HepG2 (cell line): ENCODE data around the gene PODXL2. TPM values are rescaled to one million over a fixed set of nuclear protein-coding genes. Genes with fewer than 3 reads are reported as not detected.
A peak's percentile ranks its signal among the peaks of the same experiment; 100 is the strongest.

Experiments
- ATAC-seq: fragments of 200-7000 bp; cut with Tn5 transposase; 3 replicates; pipeline ENCODE4 v1.9.1; 2020; ENCODE audit warnings: mild to moderate bottlenecking, moderate library complexity
- BruUV-seq: library from RNA; stranded (reverse); fragments of 400-500 nt; replicated peaks from 2 replicates; lab custom pipeline; 2021; lab: Mats Ljungman, UMichigan
- CTCF ChIA-PET: fragments of 300-600 bp; formaldehyde crosslinking; extraction: SDS; loops from one replicate; lab custom pipeline; 2021; ENCODE audit warnings: low total read pairs, inconsistent platforms, low intra/inter-chr PET ratio; lab: Yijun Ruan, JAX
- POLR2A ChIA-PET: fragments of 350-600 bp; sonication (Branson Sonifier 250); formaldehyde crosslinking; loops from one replicate; lab custom pipeline; 2020; ENCODE audit warnings: antibody characterized with exemption, inconsistent platforms; lab: Yijun Ruan, JAX
- DNase-seq: peaks from one replicate; pipeline ENCODE4 v3.0.0-alpha.2; 2015; ENCODE audit warnings: low spot score
- FAIRE-seq: peaks from 3 replicates; lab custom pipeline; 2011; peaks lifted over from hg19 to GRCh38; lab: Jason Lieb, UNC
- H2AFZ ChIP-seq: one replicate; pipeline ENCODE4 v1.6.1; 2011; ENCODE audit warnings: low read length, inconsistent platforms
- H3K27ac ChIP-seq: fragments of 300-600 bp; 3 replicates; pipeline ENCODE4 v1.8.0; 2011; ENCODE audit warnings: mixed run types, mild to moderate bottlenecking, mixed read lengths, low read length, inconsistent platforms; ENCODE audit not compliant: insufficient read depth; ENCODE audit errors: extremely low read length
- H3K27me3 ChIP-seq, 2 experiments: fragments of 200-600 bp in 1 of 2; 2 replicates in 1 of 2; 3 replicates in 1 of 2; pipeline versions ENCODE4 v1.6.0 to v1.8.0; 2011; ENCODE audit warnings: low read length in 2 of 2, mild to moderate bottlenecking in 2 of 2, moderate library complexity in 2 of 2, inconsistent platforms in 1 of 2; ENCODE audit not compliant: insufficient read depth in 2 of 2, control insufficient read depth in 1 of 2
- H3K36me3 ChIP-seq, 2 experiments: fragments of 200-600 bp in 1 of 2; replicated peaks in 1 of 2; 2 replicates in 1 of 2; 3 replicates in 1 of 2; pipeline versions ENCODE4 v1.5.1 to v1.8.0; 2011; ENCODE audit warnings: low read length in 2 of 2, inconsistent platforms in 1 of 2; ENCODE audit not compliant: insufficient read depth in 2 of 2, control insufficient read depth in 1 of 2
- H3K4me1 ChIP-seq: 2 replicates; pipeline ENCODE4 v1.5.1; 2012; ENCODE audit warnings: low read length, inconsistent platforms; ENCODE audit not compliant: insufficient read depth
- H3K4me2 ChIP-seq: 2 replicates; pipeline ENCODE4 v1.6.0; 2011; ENCODE audit warnings: low read depth, low read length, inconsistent platforms
- H3K4me3 ChIP-seq, 3 experiments: fragments of 200-600 bp in 1 of 3; sonication (generic), shearing (Covaris generic) in 1 of 3; replicated peaks in 1 of 3; 2 replicates each; pipeline ENCODE4 v1.5.1; 2011 to 2016; ENCODE audit warnings: low read length in 3 of 3, inconsistent platforms in 2 of 3, low read depth in 2 of 3, mild to moderate bottlenecking in 2 of 3, control low read depth in 1 of 3, mixed read lengths in 1 of 3; ENCODE audit not compliant: insufficient read depth in 1 of 3
- H3K79me2 ChIP-seq: one replicate; pipeline ENCODE4 v1.6.1; 2011; ENCODE audit warnings: low read length, inconsistent platforms; ENCODE audit not compliant: insufficient read depth
- H3K9ac ChIP-seq: 2 replicates; pipeline ENCODE4 v1.6.0; 2011; ENCODE audit warnings: mild to moderate bottlenecking, low read depth, low read length, inconsistent platforms; ENCODE audit not compliant: insufficient read depth
- H3K9me3 ChIP-seq: 2 replicates; pipeline ENCODE4 v1.5.1; 2012; ENCODE audit warnings: mild to moderate bottlenecking, low read length
- H4K20me1 ChIP-seq: 2 replicates; pipeline ENCODE4 v1.6.0; 2011; ENCODE audit warnings: inconsistent platforms, mild to moderate bottlenecking, low read length, moderate library complexity; ENCODE audit not compliant: insufficient read depth
- ADNP ChIP-seq: sonication (generic); formaldehyde crosslinking; IDR thresholded peaks from 2 replicates; pipeline ENCODE4 v1.4.0; 2020; ENCODE audit warnings: missing genetic modification reagents
- HDAC2 ChIP-seq: sonication (generic); formaldehyde crosslinking; IDR thresholded peaks from 2 replicates; pipeline ENCODE4 v1.4.0; 2020; ENCODE audit warnings: missing genetic modification reagents
- MYC ChIP-seq: sonication (generic); formaldehyde crosslinking; IDR thresholded peaks from 2 replicates; pipeline ENCODE4 v1.9.0; 2021; ENCODE audit warnings: missing genetic modification reagents, borderline replicate concordance
- ZMYM3 ChIP-seq: sonication (generic); formaldehyde crosslinking; IDR thresholded peaks from 2 replicates; pipeline ENCODE4 v1.5.1; 2020; ENCODE audit warnings: mild to moderate bottlenecking, missing genetic modification reagents
- ZNF512 ChIP-seq: sonication (generic); formaldehyde crosslinking; IDR thresholded peaks from 2 replicates; pipeline ENCODE4 v1.4.0; 2020; ENCODE audit warnings: mild to moderate bottlenecking, missing genetic modification reagents
- ZNF556 ChIP-seq: sonication (generic); formaldehyde crosslinking; IDR thresholded peaks from 2 replicates; pipeline ENCODE4 v1.4.0; 2020; ENCODE audit warnings: mild to moderate bottlenecking, missing genetic modification reagents, borderline replicate concordance
- ZNF766 ChIP-seq: sonication (generic); formaldehyde crosslinking; IDR thresholded peaks from 2 replicates; pipeline ENCODE4 v1.5.0; 2020; ENCODE audit warnings: missing genetic modification reagents, borderline replicate concordance
- WGBS: methylation state at CpG from one replicate; pipeline ENCODE4 v1.1.6; 2017; ENCODE audit warnings: low lambda C conversion rate; 5-methylcytosine and 5-hydroxymethylcytosine counted together
- in situ Hi-C: cut with HindIII; loops from 2 replicates; pipeline ENCODE4 v1.10.0; 2017; ENCODE audit warnings: low pct_unique_long_range_greater_than_20kb; ENCODE audit not compliant: extremely low pct_ligation_motif_present
- intact Hi-C: fragments of 100-400 bp; cut with micrococcal nuclease; formaldehyde crosslinking; loops from one replicate; pipeline ENCODE4 v1.10.0; 2022; ENCODE audit not compliant: unreplicated experiment
- polyA plus RNA-seq, 8 experiments: library from polyadenylated mRNA; depleted of rRNA in 3 of 8; stranded (reverse) in 7 of 8; unstranded in 1 of 8; fragments of >200 nt; fragmentation: Illumina TruSeq in 4 of 8; extraction: Trizol in 4 of 8; gene quantifications; 2 replicates each; pipeline versions ENCODE4 v1.2.1 to v1.2.3, GENCODE V29; 2011 to 2016; ENCODE audit warnings: low read depth in 4 of 8, missing spikeins in 1 of 8, mixed read lengths in 1 of 8; ENCODE audit not compliant: insufficient read depth in 1 of 8
- total RNA-seq, 5 experiments: library from RNA; depleted of rRNA; stranded (reverse); fragments of >200 nt; fragmentation: Illumina TruSeq; extraction: Trizol; gene quantifications; 2 replicates each; pipeline ENCODE4 v1.2.3, GENCODE V29; 2016; ENCODE audit warnings: low read depth in 1 of 5
- TF ChIP-seq, protein P1 (sequence below): sonication (generic); formaldehyde crosslinking; IDR thresholded peaks from 2 replicates; pipeline ENCODE4 v1.4.0; 2020; ENCODE audit warnings: missing genetic modification reagents

Gene PODXL2
- total and polyA plus RNA-seq, 2 of the 13 experiments (the other 11 are each of a cell fraction or from before 2014, with no cell fraction given): 20.4 to 25.1 TPM

- ATAC-seq (no peak), FAIRE-seq (no peak), DNase-seq (no peak)
- Histone ChIP-seq H3K36me3 (no peaks in the 10 kb centered on the region), H3K27me3 (peaks cover 0 to 4% of the 10 kb centered on the region in 2 experiments; a peak in 1 of 5 replicates), H3K4me1 (peaks cover 19% of the 10 kb centered on the region), H3K9me3 (no peaks in the 10 kb centered on the region), H4K20me1 (no peaks in the 10 kb centered on the region), H2AFZ (no peak overlapping the region), H3K27ac (no peak overlapping the region), H3K4me3 (no peak overlapping the region), H3K9ac (no peak overlapping the region), H3K4me2 (no peak overlapping the region), H3K79me2 (no peaks in the 10 kb centered on the region)
- TF ChIP-seq ADNP (CRISPR knock-in tag): no peak
- no peak for TF ChIP-seq ZNF512
- peak; percentile 71 for TF ChIP-seq ZMYM3
- no peak for TF ChIP-seq MYC
- no peak for TF ChIP-seq HDAC2
- no peak for TF ChIP-seq ZNF766 (CRISPR knock-in tag)
- WGBS: 62% methylated on average over 8 of the region's 8 CpGs
- in situ Hi-C loops: no loop called here
- intact Hi-C loops: no loop called here
- ChIA-PET POLR2A (no interaction called here), CTCF (no interaction called here)
- BruUV-seq: no TSS peak
Observed at GRCh38 chr3:127674790-127675189, 45.8 kb downstream of the PODXL2 start.

DNA sequence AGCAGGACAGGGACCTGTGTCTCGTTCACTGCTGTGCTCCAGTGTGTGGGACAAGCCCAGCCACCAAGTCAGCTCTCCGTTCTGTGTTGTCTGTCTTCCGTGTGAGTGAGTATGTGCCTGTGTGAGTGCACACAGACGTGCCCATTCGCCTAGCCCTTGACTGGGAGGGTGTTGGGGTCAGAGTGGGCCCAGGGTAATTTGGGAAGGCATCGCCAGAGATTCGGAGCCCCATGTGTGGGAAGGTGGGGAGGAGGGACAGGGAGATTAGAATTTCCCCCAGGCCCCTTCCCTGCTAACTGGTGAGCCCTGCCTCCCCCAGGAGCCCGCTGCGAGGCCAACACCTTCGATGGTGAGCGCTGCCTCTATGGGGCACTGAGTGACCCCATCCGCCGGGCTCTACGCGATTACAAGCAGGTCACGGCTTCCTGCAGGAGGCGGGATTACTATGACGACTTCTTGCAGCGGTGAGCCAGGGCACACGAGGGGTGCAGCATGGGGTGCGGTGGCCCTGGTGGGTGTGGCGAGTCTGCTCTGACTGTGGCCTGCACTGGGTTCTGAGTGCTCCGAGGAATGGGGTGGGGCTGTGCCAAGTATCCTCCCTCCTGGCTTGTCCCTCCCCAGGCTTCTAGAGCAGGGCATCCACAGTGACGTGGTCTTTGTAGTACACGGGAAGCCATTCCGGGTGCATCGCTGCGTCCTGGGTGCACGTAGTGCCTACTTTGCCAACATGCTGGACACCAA lies 46.8 kb downstream of the PODXL2 start:
- Histone ChIP-seq H3K79me2 (no peaks in the 10 kb centered on the region), H3K9me3 (no peaks in the 10 kb centered on the region), H4K20me1 (no peaks in the 10 kb centered on the region), H3K4me2 (no peak overlapping the region), H3K4me1 (peaks cover 19% of the 10 kb centered on the region), H3K36me3 (no peaks in the 10 kb centered on the region), H3K27ac (no peak overlapping the region), H3K27me3 (peaks cover 0 to 4% of the 10 kb centered on the region in 2 experiments; a peak in 1 of 5 replicates), H2AFZ (no peak overlapping the region), H3K4me3 (no peak overlapping the region), H3K9ac (no peak overlapping the region)
- no peak for DNase-seq
- intact Hi-C loops (no loop called here), in situ Hi-C loops (no loop called here)
- WGBS: 79% methylated on average over 22 of the region's 29 CpGs
- ATAC-seq: no peak
- no TSS peak for BruUV-seq
- no peak for FAIRE-seq
- POLR2A ChIA-PET: no interaction called here
- TF ChIP-seq ZNF556 (CRISPR knock-in tag): no peak
- TF ChIP-seq, protein P1, sequence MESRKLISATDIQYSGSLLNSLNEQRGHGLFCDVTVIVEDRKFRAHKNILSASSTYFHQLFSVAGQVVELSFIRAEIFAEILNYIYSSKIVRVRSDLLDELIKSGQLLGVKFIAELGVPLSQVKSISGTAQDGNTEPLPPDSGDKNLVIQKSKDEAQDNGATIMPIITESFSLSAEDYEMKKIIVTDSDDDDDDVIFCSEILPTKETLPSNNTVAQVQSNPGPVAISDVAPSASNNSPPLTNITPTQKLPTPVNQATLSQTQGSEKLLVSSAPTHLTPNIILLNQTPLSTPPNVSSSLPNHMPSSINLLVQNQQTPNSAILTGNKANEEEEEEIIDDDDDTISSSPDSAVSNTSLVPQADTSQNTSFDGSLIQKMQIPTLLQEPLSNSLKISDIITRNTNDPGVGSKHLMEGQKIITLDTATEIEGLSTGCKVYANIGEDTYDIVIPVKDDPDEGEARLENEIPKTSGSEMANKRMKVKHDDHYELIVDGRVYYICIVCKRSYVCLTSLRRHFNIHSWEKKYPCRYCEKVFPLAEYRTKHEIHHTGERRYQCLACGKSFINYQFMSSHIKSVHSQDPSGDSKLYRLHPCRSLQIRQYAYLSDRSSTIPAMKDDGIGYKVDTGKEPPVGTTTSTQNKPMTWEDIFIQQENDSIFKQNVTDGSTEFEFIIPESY (CRISPR knock-in tag): peak; percentile 71
- CTCF ChIA-PET: no interaction called here
